SK-N-SH (cell line): ENCODE results near the gene TP53I11. TPM values are rescaled to one million over a fixed set of nuclear protein-coding genes. Genes with fewer than 3 reads are reported as not detected.

Source experiments
- CTCF ChIA-PET: fragments of 300-600, 350-600 bp; formaldehyde crosslinking; extraction: SDS; loops from one replicate; lab custom pipeline; 2021; lab: Yijun Ruan, JAX
- POLR2A ChIA-PET: fragments of 350-600 bp; sonication (Branson Sonifier 250); formaldehyde crosslinking; extraction: SDS; loops from one replicate; lab custom pipeline; 2020; ENCODE audit warnings: antibody characterized with exemption, inconsistent platforms; lab: Yijun Ruan, JAX
- DNase-seq: peaks from one replicate; pipeline ENCODE4 v3.0.0; 2012
- H2AFZ ChIP-seq: fragments of 200-600 bp; sonication (generic); 2 replicates; pipeline ENCODE4 v1.8.1; 2016; ENCODE audit warnings: antibody characterized with exemption, mild to moderate bottlenecking, low read depth
- H3F3A ChIP-seq: fragments of 200-600 bp; sonication (generic); replicated peaks from 2 replicates; pipeline ENCODE3; 2016; ENCODE audit warnings: antibody characterized with exemption, mild to moderate bottlenecking; ENCODE audit not compliant: insufficient read depth
- H3K27ac ChIP-seq, 2 experiments: fragments of 200-500 bp in 1 of 2; fragments of 200-600 bp in 1 of 2; sonication (Bioruptor generic) in 1 of 2; sonication (generic), shearing (Covaris generic) in 1 of 2; 2 replicates each; pipeline versions ENCODE4 v1.5.1 to v1.6.1; 2014 to 2016; ENCODE audit warnings: low read depth in 2 of 2, inconsistent platforms in 1 of 2, low read length in 1 of 2, mild to moderate bottlenecking in 1 of 2, mixed read lengths in 1 of 2
- H3K27me3 ChIP-seq: fragments of 200-600 bp; sonication (generic), shearing (Covaris generic); 2 replicates; pipeline ENCODE4 v1.6.1; 2016; ENCODE audit warnings: mixed run types; ENCODE audit not compliant: insufficient read depth
- H3K36me3 ChIP-seq, 2 experiments: fragments of 200-500 bp in 1 of 2; fragments of 200-600 bp in 1 of 2; sonication (Bioruptor generic) in 1 of 2; sonication (generic) in 1 of 2; replicated peaks in 1 of 2; 2 replicates each; pipeline versions ENCODE3 to v1.5.1; 2014 to 2016; ENCODE audit warnings: low read length in 1 of 2, mild to moderate bottlenecking in 1 of 2; ENCODE audit not compliant: insufficient read depth in 2 of 2, control insufficient read depth in 1 of 2
- H3K4me1 ChIP-seq, 2 experiments: fragments of 200-500 bp in 1 of 2; fragments of 200-600 bp in 1 of 2; sonication (Bioruptor generic) in 1 of 2; sonication (generic), shearing (Covaris generic) in 1 of 2; 2 replicates each; pipeline versions ENCODE4 v1.5.1 to v1.6.1; 2014 to 2016; ENCODE audit warnings: low read depth in 1 of 2, low read length in 1 of 2, mixed run types in 1 of 2; ENCODE audit not compliant: insufficient read depth in 2 of 2, control insufficient read depth in 1 of 2
- H3K4me2 ChIP-seq: fragments of 200-600 bp; sonication (generic), shearing (Covaris generic); 2 replicates; pipeline ENCODE4 v1.6.1; 2017; ENCODE audit warnings: mixed run types
- H3K4me3 ChIP-seq, 2 experiments: fragments of 200-500 bp in 1 of 2; fragments of 200-600 bp in 1 of 2; sonication (Bioruptor generic) in 1 of 2; sonication (generic), shearing (Covaris generic) in 1 of 2; 2 replicates each; pipeline versions ENCODE4 v1.5.1 to v1.8.1; 2014 to 2016; ENCODE audit warnings: low read depth in 2 of 2, inconsistent platforms in 1 of 2, low read length in 1 of 2, mild to moderate bottlenecking in 1 of 2, mixed read lengths in 1 of 2, moderate library complexity in 1 of 2
- H3K79me2 ChIP-seq: fragments of 200-600 bp; sonication (generic); 2 replicates; pipeline ENCODE4 v1.8.1; 2017; ENCODE audit warnings: mild to moderate bottlenecking; ENCODE audit not compliant: insufficient read depth
- H3K9ac ChIP-seq: fragments of 200-600 bp; sonication (generic); 2 replicates; pipeline ENCODE4 v1.6.1; 2017; ENCODE audit warnings: mixed run types
- H3K9me2 ChIP-seq: fragments of 200-600 bp; sonication (generic); 2 replicates; pipeline ENCODE4 v1.6.1; 2017; ENCODE audit warnings: mixed run types
- H3K9me3 ChIP-seq: fragments of 200-600 bp; sonication (generic); 2 replicates; pipeline ENCODE4 v1.6.1; 2017; ENCODE audit warnings: mixed run types, mild to moderate bottlenecking, moderate library complexity
- H4K20me1 ChIP-seq: fragments of 200-600 bp; sonication (generic); 2 replicates; pipeline ENCODE4 v1.6.1; 2017; ENCODE audit warnings: mild to moderate bottlenecking, mixed run types; ENCODE audit not compliant: insufficient read depth
- CHD2 ChIP-seq: fragments of 150-350 bp; IDR thresholded peaks from 2 replicates; pipeline ENCODE4 v1.6.1; 2018; ENCODE audit warnings: low read length; ENCODE audit not compliant: partially characterized antibody
- EZH2phosphoT487 ChIP-seq: fragments of 200-600 bp; sonication (generic); IDR thresholded peaks from 2 replicates; pipeline ENCODE4 v1.6.1; 2017; ENCODE audit warnings: low read depth, mixed run types, mild to moderate bottlenecking, antibody characterized with exemption, moderate library complexity, borderline replicate concordance
- FOXJ3 ChIP-seq: sonication (generic); formaldehyde crosslinking; IDR thresholded peaks from 2 replicates; pipeline ENCODE4 v1.5.1; 2020; ENCODE audit warnings: mild to moderate bottlenecking, missing genetic modification reagents
- GATA2 ChIP-seq: sonication (generic); formaldehyde crosslinking; IDR thresholded peaks from 2 replicates; pipeline ENCODE4 v1.5.0; 2020; ENCODE audit warnings: mild to moderate bottlenecking, missing genetic modification reagents
- NRF1 ChIP-seq: IDR thresholded peaks from 2 replicates; pipeline ENCODE4 v1.6.1; 2012; ENCODE audit warnings: low read depth, mild to moderate bottlenecking, low read length
- POLR2AphosphoS5 ChIP-seq: IDR thresholded peaks from 2 replicates; pipeline ENCODE4 v1.6.1; 2012; ENCODE audit warnings: low read depth, low read length
- RXRA ChIP-seq: IDR thresholded peaks from 2 replicates; pipeline ENCODE4 v1.4.0; 2012; ENCODE audit warnings: low read depth, mild to moderate bottlenecking, borderline replicate concordance
- SIN3A ChIP-seq: IDR thresholded peaks from 2 replicates; pipeline ENCODE4 v1.6.1; 2012; ENCODE audit warnings: low read depth, mild to moderate bottlenecking, low read length, moderate library complexity, borderline replicate concordance
- SMC3 ChIP-seq: IDR thresholded peaks from 2 replicates; pipeline ENCODE4 v1.6.1; 2012; ENCODE audit warnings: low read depth, low read length, improper control_type of control experiment
- TEAD4 ChIP-seq: IDR thresholded peaks from 2 replicates; pipeline ENCODE4 v1.4.0; 2012; ENCODE audit warnings: mild to moderate bottlenecking, borderline replicate concordance; ENCODE audit not compliant: insufficient read depth
- WGBS: methylation state at CpG from one replicate; pipeline ENCODE4 v1.1.6; 2017; ENCODE audit warnings: low lambda C conversion rate; 5-methylcytosine and 5-hydroxymethylcytosine counted together
- polyA plus RNA-seq, 3 experiments: library from polyadenylated mRNA; depleted of rRNA; stranded (reverse); fragments of >200 nt; gene quantifications; 2 replicates each; pipeline ENCODE4 v1.2.3, GENCODE V29; 2012
- TF ChIP-seq, protein P1 (sequence below): IDR thresholded peaks from 2 replicates; pipeline ENCODE4; 2012
- TF ChIP-seq, protein P2 (sequence below): fragments of 150-350 bp; IDR thresholded peaks from 2 replicates; pipeline ENCODE4 v1.6.1; 2016; ENCODE audit warnings: mild to moderate bottlenecking, low read depth, low read length
- TF ChIP-seq, protein P3 (sequence below): IDR thresholded peaks from 2 replicates; pipeline ENCODE4 v1.4.0; 2012; ENCODE audit warnings: low read depth, borderline replicate concordance

The TP53I11 gene
- polyA plus RNA-seq, 1 of the 3 experiments (the other 2 are of a cell fraction): 6.6 TPM

DNA sequence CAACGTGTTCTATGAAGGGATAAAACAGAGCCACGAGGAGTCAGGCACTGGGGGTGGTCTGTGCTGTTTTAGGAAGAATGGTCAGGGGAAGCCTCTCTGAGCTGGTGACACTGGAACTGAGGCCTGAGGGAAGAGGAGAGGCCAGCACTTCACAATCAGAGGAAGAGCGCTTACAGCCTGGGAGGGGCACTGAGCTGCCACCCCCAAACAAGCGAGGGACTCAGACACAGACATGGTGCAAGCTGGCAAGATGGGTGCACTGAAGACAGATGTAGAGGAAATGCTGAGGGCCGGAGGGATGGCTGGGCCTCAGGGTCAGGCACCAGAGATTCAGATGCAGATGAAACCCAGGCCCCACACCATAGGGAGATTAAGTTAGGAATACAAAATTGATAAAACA is 40.0 kb upstream of the TP53I11 start:
- POLR2A ChIA-PET: no interaction called here

DNA sequence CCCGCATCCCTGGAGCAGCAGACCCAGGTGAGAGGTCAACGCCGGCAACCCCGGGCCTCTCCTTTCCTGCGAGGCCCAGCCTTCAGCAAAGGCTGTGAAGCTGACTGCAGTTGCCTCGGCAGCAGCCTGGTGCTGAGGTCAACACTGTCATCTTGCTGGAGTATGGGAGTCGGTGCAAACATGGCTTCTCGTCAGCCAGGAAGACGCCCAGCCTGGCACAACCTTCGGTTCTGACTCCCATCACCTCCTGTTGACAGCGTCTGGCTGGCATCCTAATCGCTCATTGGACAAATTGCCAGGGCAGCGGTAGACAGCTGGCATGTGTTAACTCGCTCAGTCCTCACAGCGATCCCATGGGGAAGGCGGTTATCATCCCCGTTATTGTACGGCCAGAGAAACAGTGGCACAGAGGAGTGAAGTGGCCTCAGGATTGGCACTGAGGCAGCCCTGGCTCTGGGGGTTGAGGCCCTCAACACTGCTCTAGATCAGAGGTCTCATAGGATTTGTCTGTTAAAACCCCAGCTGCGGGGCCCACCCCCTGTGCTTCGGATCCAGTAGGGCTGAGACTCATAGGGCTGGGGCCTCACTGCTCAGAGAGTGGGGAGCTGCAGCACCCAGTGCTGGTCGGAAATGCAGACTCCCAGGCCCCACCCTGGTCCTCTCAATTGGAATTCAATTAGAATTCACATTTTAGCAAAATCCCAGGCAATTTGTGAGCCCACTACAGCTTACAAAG is 39.3 kb upstream of the TP53I11 start:
- H3K9me3 ChIP-seq: no peaks in the 10 kb centered on the region
- ChIA-PET CTCF (interaction anchor here (1.2 to 3.3 kb wide), 5 partner anchors 39 to 114 kb away, joined by 3 to 10 read pairs (median 8); partner anchors contain the start of gene TP53I11), POLR2A (no interaction called here)
- peak overlapping the region in 1 of 2 experiments; percentile 4; a peak in 1 of 4 replicates for H3K27ac ChIP-seq
- H3K79me2 ChIP-seq: no peaks in the 10 kb centered on the region
- no peak overlapping the region for H2AFZ ChIP-seq
- H3K9ac ChIP-seq: no peak overlapping the region
- no peaks in the 10 kb centered on the region for H3K36me3 ChIP-seq
- peak; percentile 23; the same call in 1 of the 2 replicates for TF ChIP-seq GATA2
- TF ChIP-seq SMC3: no peak
- TF ChIP-seq, protein P1, sequence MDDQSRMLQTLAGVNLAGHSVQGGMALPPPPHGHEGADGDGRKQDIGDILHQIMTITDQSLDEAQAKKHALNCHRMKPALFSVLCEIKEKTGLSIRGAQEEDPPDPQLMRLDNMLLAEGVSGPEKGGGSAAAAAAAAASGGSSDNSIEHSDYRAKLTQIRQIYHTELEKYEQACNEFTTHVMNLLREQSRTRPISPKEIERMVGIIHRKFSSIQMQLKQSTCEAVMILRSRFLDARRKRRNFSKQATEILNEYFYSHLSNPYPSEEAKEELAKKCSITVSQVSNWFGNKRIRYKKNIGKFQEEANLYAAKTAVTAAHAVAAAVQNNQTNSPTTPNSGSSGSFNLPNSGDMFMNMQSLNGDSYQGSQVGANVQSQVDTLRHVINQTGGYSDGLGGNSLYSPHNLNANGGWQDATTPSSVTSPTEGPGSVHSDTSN: no peak
- WGBS: 52% methylated on average over 17 of the region's 21 CpGs
- DNase-seq: peak; percentile 69
- H4K20me1 ChIP-seq: no peaks in the 10 kb centered on the region
- H3K9me2 ChIP-seq: no peaks in the 10 kb centered on the region
- H3K4me2 ChIP-seq: no peak overlapping the region
- H3K4me1 ChIP-seq: peaks cover 0 to 24% of the 10 kb centered on the region in 2 experiments; a peak in 2 of 4 replicates
- H3F3A ChIP-seq: no peaks in the 10 kb centered on the region
- peaks cover 23% of the 10 kb centered on the region for H3K27me3 ChIP-seq
- no peak overlapping the region for H3K4me3 ChIP-seq

More for the DNA sequence above, 40.0 kb upstream of the TP53I11 start:
- H3K27ac ChIP-seq: peak overlapping the region in 1 of 2 experiments; percentile 4; a peak in 1 of 4 replicates
- no peaks in the 10 kb centered on the region for H3K9me3 ChIP-seq
- H3K9ac ChIP-seq: no peak overlapping the region
- no peaks in the 10 kb centered on the region for H3K79me2 ChIP-seq
- no peak for DNase-seq
- 67% methylated on average over 5 of the region's 5 CpGs for WGBS
- TF ChIP-seq GATA2 (peak; percentile 41; the same call in 1 of the 2 replicates), SIN3A (no peak)
- TF ChIP-seq, all 33 proteins: peak for 1
- H3K4me1 ChIP-seq: peaks cover 0 to 24% of the 10 kb centered on the region in 2 experiments; a peak in 2 of 4 replicates
- no peak overlapping the region for H2AFZ ChIP-seq
- no peak overlapping the region for H3K4me3 ChIP-seq
- H3K27me3 ChIP-seq: peaks cover 21% of the 10 kb centered on the region
- no peaks in the 10 kb centered on the region for H4K20me1 ChIP-seq
- H3K4me2 ChIP-seq: no peak overlapping the region
- no peaks in the 10 kb centered on the region for H3K36me3 ChIP-seq
- H3K9me2 ChIP-seq: no peaks in the 10 kb centered on the region
- no peaks in the 10 kb centered on the region for H3F3A ChIP-seq
- CTCF ChIA-PET: interaction anchor here (1.2 to 2.9 kb wide), 3 partner anchors 40 to 113 kb away, joined by 3 to 8 read pairs (median 5); partner anchors contain the start of gene TP53I11

DNA sequence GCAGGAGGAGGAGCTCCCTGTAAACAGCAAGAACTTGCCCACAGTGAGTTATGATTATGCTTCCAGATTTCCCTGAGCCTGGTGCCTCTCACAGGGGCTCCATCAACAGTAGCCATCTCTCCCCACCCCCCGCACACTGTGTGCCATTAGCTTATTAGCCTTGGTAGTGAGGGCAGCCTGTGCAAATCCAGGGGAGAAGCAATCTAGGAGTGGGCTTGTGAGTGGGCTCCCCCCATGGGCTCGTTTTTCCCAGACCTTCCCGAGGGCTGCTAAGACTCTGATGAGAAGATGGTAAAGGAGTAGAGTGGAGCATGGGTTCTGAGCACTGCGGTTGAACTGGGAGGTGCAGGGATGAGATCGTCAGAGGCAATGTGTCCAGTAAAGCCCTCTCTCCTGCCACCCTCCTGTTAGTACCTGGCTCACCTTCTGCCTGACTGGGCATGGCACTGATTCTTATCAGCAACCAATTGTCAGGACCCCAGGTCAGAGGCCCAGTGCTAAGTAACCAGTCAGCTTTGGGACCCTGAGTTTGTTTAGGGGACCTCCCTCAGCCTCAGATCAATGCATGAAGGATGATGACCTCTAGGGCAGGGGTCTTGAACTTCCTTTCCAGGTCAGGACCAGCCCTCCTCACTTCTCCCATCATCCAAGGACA is 38.4 kb upstream of the TP53I11 start:
- H3F3A ChIP-seq: no peaks in the 10 kb centered on the region
- DNase-seq: no peak
- H3K4me1 ChIP-seq: peaks cover 0 to 24% of the 10 kb centered on the region in 2 experiments; a peak in 2 of 4 replicates
- H3K27ac ChIP-seq: no peak overlapping the region
- TF ChIP-seq SIN3A (no peak), EZH2phosphoT487 (no peak), NRF1 (no peak), TEAD4 (no peak), FOXJ3 (CRISPR knock-in tag) (no peak), CHD2 (no peak), RXRA (no peak), POLR2AphosphoS5 (no peak)
- TF ChIP-seq, protein P2, sequence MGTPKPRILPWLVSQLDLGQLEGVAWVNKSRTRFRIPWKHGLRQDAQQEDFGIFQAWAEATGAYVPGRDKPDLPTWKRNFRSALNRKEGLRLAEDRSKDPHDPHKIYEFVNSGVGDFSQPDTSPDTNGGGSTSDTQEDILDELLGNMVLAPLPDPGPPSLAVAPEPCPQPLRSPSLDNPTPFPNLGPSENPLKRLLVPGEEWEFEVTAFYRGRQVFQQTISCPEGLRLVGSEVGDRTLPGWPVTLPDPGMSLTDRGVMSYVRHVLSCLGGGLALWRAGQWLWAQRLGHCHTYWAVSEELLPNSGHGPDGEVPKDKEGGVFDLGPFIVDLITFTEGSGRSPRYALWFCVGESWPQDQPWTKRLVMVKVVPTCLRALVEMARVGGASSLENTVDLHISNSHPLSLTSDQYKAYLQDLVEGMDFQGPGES: no peak
- TF ChIP-seq, protein P3, sequence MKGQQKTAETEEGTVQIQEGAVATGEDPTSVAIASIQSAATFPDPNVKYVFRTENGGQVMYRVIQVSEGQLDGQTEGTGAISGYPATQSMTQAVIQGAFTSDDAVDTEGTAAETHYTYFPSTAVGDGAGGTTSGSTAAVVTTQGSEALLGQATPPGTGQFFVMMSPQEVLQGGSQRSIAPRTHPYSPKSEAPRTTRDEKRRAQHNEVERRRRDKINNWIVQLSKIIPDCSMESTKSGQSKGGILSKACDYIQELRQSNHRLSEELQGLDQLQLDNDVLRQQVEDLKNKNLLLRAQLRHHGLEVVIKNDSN: no peak
- TF ChIP-seq, all 33 proteins: peak for 0
- Histone ChIP-seq H3K36me3 (no peaks in the 10 kb centered on the region), H4K20me1 (no peaks in the 10 kb centered on the region), H3K4me3 (no peak overlapping the region), H2AFZ (no peak overlapping the region), H3K9me2 (no peaks in the 10 kb centered on the region), H3K4me2 (no peak overlapping the region), H3K9me3 (no peaks in the 10 kb centered on the region), H3K79me2 (no peaks in the 10 kb centered on the region), H3K9ac (no peak overlapping the region), H3K27me3 (peaks cover 23% of the 10 kb centered on the region)
- WGBS: 57% methylated on average over 5 of the region's 5 CpGs
- CTCF ChIA-PET: interaction anchor here (1.3 to 3.3 kb wide), 6 partner anchors 9 to 116 kb away, joined by 3 to 10 read pairs (median 6); no protein-coding TSS in a partner anchor
- POLR2A ChIA-PET: no interaction called here
